GM23338 (cell line): ENCODE results near the gene RCSD1. TPM values are rescaled to one million over a fixed set of nuclear protein-coding genes. Genes with fewer than 3 reads are reported as not detected.

ENCODE experiments used
- ATAC-seq: fragments of 200-7000 bp; cut with Tn5 transposase; 3 replicates; pipeline ENCODE4 v1.9.1; 2020
- DNase-seq: peaks from one replicate; pipeline ENCODE4 v3.0.0-alpha.2; 2015; ENCODE audit warnings: low spot score
- H2AFZ ChIP-seq: fragments of 200-600 bp; sonication (generic); 2 replicates; pipeline ENCODE4 v1.8.0; 2016; ENCODE audit warnings: antibody characterized with exemption, mild to moderate bottlenecking, moderate library complexity
- H3F3A ChIP-seq: fragments of 200-600 bp; sonication (generic); replicated peaks from 2 replicates; pipeline ENCODE4 v1.8.0; 2017; ENCODE audit warnings: antibody characterized with exemption, mixed run types, low read depth
- H3K27ac ChIP-seq: fragments of 200-600 bp; sonication (generic); 2 replicates; pipeline ENCODE4 v1.6.1; 2016; ENCODE audit warnings: low read depth
- H3K27me3 ChIP-seq: fragments of 200-600 bp; sonication (generic); 2 replicates; pipeline ENCODE4 v1.8.0; 2016; ENCODE audit warnings: mild to moderate bottlenecking, mixed run types, moderate library complexity; ENCODE audit not compliant: insufficient read depth
- H3K36me3 ChIP-seq: fragments of 200-600 bp; sonication (generic); 2 replicates; pipeline ENCODE4 v1.8.0; 2016; ENCODE audit warnings: mild to moderate bottlenecking; ENCODE audit not compliant: insufficient read depth
- H3K4me1 ChIP-seq: fragments of 200-600 bp; sonication (generic); 2 replicates; pipeline ENCODE4 v1.8.0; 2016; ENCODE audit warnings: mild to moderate bottlenecking, moderate library complexity; ENCODE audit not compliant: insufficient read depth
- H3K4me2 ChIP-seq: fragments of 200-600 bp; sonication (generic); 2 replicates; pipeline ENCODE4 v1.7.1; 2017; ENCODE audit warnings: mixed run types
- H3K4me3 ChIP-seq: fragments of 200-600 bp; sonication (generic); 2 replicates; pipeline ENCODE4 v1.6.1; 2016; ENCODE audit warnings: mixed run types
- H3K79me2 ChIP-seq: fragments of 200-600 bp; sonication (generic); replicated peaks from 2 replicates; pipeline ENCODE4 v1.8.0; 2017; ENCODE audit warnings: mild to moderate bottlenecking; ENCODE audit not compliant: insufficient read depth
- H3K9me2 ChIP-seq: fragments of 200-600 bp; sonication (generic); 2 replicates; pipeline ENCODE4 v1.8.0; 2017; ENCODE audit not compliant: insufficient read depth
- H4K20me1 ChIP-seq: fragments of 200-600 bp; sonication (generic); replicated peaks from 2 replicates; pipeline ENCODE4 v1.8.0; 2017; ENCODE audit warnings: mild to moderate bottlenecking; ENCODE audit not compliant: insufficient read depth
- H3K27ac Mint-ChIP-seq: 2 replicates; pipeline ENCODE4 v1.8.0; 2020; ENCODE audit warnings: inconsistent platforms, mild to moderate bottlenecking, moderate library complexity, mixed read lengths
- H3K27me3 Mint-ChIP-seq: 3 replicates; pipeline ENCODE4 v1.8.0; 2022; ENCODE audit warnings: low read depth, mild to moderate bottlenecking, moderate library complexity, mixed read lengths, inconsistent platforms; ENCODE audit not compliant: insufficient read depth, poor library complexity
- H3K36me3 Mint-ChIP-seq: 3 replicates; pipeline ENCODE4 v1.8.0; 2021; ENCODE audit warnings: low read depth, mild to moderate bottlenecking, inconsistent platforms, moderate library complexity, mixed read lengths
- H3K4me1 Mint-ChIP-seq: 3 replicates; pipeline ENCODE4 v1.8.0; 2020; ENCODE audit warnings: mild to moderate bottlenecking, inconsistent platforms, mixed read lengths
- H3K4me3 Mint-ChIP-seq: 3 replicates; pipeline ENCODE4 v1.8.0; 2021; ENCODE audit warnings: moderate library complexity, mild to moderate bottlenecking, inconsistent platforms, mixed read lengths
- H3K9me3 Mint-ChIP-seq: 3 replicates; pipeline ENCODE4 v1.8.0; 2020; ENCODE audit warnings: moderate library complexity, mild to moderate bottlenecking, inconsistent platforms, mixed read lengths
- EZH2 ChIP-seq: fragments of 200-600 bp; sonication (generic); IDR thresholded peaks from one replicate; pipeline ENCODE4 v1.8.0; 2017; ENCODE audit warnings: antibody characterized with exemption, mild to moderate bottlenecking, low read depth; ENCODE audit not compliant: unreplicated experiment
- NANOG ChIP-seq: IDR thresholded peaks from 2 replicates; pipeline ENCODE4 v1.6.1; 2016; ENCODE audit warnings: antibody characterized with exemption, borderline replicate concordance
- POLR2AphosphoS5 ChIP-seq: IDR thresholded peaks from 2 replicates; pipeline ENCODE4 v1.6.1; 2016; ENCODE audit warnings: antibody characterized with exemption, low read depth
- STAT1 ChIP-seq: IDR thresholded peaks from one replicate; pipeline ENCODE4 v1.6.1; 2016; ENCODE audit warnings: antibody characterized with exemption; ENCODE audit not compliant: unreplicated experiment
- ZNF114 ChIP-seq: fragments of 250-450 bp; sonication (Bioruptor Pico); IDR thresholded peaks from 2 replicates; pipeline ENCODE4 v1.5.0; 2020; ENCODE audit warnings: mild to moderate bottlenecking, moderate library complexity
- ZNF331 ChIP-seq: fragments of 250-450 bp; sonication (Bioruptor Pico); IDR thresholded peaks from 2 replicates; pipeline ENCODE4 v1.5.0; 2020; ENCODE audit warnings: low read depth, mild to moderate bottlenecking, moderate library complexity
- polyA plus RNA-seq: library from polyadenylated mRNA; unstranded; fragments of >200 nt; fragmentation: Nextera tagmentation; extraction: Ambion mirVana; gene quantifications from 2 replicates; pipeline ENCODE4 v1.2.1, GENCODE V29; 2016
- total RNA-seq: library from RNA; depleted of rRNA; stranded (reverse); fragments of >200 nt; shearing (Covaris generic); gene quantifications from 2 replicates; pipeline ENCODE4 v1.2.3, GENCODE V29; 2014
- TF ChIP-seq, protein P1 (sequence below): IDR thresholded peaks from one replicate; pipeline ENCODE4 v1.6.1; 2018; ENCODE audit warnings: antibody characterized with exemption; ENCODE audit not compliant: unreplicated experiment
- TF ChIP-seq, protein P2 (sequence below): fragments of 250-450 bp; sonication (Bioruptor Pico); IDR thresholded peaks from 2 replicates; pipeline ENCODE4 v1.5.0; 2020; ENCODE audit warnings: mild to moderate bottlenecking, moderate library complexity

The RCSD1 gene
- total and polyA plus RNA-seq, 2 experiments from 2014 or later = 0.18 to 0.73 TPM

DNA sequence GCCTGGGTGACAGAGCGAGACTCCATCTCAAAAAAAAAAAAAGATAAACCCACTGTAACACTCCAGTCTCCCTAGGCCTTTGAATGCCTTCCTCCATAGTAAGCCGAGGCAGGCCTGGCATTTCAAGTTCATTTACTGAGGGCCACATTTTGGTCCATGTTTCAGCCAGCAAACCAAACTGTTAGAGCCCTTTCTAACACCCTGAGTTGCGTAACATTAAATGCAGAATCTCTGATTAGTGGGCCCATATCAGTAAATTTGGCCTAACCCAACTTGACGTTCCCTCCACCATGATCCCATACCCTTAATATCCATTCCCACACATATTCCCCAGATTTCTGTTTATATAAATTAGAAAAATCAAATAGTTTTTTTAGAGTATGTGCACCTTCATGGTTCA, 104.2 kb downstream of the RCSD1 start:
- TF ChIP-seq NANOG = no peak
- TF ChIP-seq STAT1 = no peak
- TF ChIP-seq ZNF114 (CRISPR knock-in tag) = no peak
- TF ChIP-seq, protein P1, sequence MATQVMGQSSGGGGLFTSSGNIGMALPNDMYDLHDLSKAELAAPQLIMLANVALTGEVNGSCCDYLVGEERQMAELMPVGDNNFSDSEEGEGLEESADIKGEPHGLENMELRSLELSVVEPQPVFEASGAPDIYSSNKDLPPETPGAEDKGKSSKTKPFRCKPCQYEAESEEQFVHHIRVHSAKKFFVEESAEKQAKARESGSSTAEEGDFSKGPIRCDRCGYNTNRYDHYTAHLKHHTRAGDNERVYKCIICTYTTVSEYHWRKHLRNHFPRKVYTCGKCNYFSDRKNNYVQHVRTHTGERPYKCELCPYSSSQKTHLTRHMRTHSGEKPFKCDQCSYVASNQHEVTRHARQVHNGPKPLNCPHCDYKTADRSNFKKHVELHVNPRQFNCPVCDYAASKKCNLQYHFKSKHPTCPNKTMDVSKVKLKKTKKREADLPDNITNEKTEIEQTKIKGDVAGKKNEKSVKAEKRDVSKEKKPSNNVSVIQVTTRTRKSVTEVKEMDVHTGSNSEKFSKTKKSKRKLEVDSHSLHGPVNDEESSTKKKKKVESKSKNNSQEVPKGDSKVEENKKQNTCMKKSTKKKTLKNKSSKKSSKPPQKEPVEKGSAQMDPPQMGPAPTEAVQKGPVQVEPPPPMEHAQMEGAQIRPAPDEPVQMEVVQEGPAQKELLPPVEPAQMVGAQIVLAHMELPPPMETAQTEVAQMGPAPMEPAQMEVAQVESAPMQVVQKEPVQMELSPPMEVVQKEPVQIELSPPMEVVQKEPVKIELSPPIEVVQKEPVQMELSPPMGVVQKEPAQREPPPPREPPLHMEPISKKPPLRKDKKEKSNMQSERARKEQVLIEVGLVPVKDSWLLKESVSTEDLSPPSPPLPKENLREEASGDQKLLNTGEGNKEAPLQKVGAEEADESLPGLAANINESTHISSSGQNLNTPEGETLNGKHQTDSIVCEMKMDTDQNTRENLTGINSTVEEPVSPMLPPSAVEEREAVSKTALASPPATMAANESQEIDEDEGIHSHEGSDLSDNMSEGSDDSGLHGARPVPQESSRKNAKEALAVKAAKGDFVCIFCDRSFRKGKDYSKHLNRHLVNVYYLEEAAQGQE = no peak
- TF ChIP-seq, protein P2, sequence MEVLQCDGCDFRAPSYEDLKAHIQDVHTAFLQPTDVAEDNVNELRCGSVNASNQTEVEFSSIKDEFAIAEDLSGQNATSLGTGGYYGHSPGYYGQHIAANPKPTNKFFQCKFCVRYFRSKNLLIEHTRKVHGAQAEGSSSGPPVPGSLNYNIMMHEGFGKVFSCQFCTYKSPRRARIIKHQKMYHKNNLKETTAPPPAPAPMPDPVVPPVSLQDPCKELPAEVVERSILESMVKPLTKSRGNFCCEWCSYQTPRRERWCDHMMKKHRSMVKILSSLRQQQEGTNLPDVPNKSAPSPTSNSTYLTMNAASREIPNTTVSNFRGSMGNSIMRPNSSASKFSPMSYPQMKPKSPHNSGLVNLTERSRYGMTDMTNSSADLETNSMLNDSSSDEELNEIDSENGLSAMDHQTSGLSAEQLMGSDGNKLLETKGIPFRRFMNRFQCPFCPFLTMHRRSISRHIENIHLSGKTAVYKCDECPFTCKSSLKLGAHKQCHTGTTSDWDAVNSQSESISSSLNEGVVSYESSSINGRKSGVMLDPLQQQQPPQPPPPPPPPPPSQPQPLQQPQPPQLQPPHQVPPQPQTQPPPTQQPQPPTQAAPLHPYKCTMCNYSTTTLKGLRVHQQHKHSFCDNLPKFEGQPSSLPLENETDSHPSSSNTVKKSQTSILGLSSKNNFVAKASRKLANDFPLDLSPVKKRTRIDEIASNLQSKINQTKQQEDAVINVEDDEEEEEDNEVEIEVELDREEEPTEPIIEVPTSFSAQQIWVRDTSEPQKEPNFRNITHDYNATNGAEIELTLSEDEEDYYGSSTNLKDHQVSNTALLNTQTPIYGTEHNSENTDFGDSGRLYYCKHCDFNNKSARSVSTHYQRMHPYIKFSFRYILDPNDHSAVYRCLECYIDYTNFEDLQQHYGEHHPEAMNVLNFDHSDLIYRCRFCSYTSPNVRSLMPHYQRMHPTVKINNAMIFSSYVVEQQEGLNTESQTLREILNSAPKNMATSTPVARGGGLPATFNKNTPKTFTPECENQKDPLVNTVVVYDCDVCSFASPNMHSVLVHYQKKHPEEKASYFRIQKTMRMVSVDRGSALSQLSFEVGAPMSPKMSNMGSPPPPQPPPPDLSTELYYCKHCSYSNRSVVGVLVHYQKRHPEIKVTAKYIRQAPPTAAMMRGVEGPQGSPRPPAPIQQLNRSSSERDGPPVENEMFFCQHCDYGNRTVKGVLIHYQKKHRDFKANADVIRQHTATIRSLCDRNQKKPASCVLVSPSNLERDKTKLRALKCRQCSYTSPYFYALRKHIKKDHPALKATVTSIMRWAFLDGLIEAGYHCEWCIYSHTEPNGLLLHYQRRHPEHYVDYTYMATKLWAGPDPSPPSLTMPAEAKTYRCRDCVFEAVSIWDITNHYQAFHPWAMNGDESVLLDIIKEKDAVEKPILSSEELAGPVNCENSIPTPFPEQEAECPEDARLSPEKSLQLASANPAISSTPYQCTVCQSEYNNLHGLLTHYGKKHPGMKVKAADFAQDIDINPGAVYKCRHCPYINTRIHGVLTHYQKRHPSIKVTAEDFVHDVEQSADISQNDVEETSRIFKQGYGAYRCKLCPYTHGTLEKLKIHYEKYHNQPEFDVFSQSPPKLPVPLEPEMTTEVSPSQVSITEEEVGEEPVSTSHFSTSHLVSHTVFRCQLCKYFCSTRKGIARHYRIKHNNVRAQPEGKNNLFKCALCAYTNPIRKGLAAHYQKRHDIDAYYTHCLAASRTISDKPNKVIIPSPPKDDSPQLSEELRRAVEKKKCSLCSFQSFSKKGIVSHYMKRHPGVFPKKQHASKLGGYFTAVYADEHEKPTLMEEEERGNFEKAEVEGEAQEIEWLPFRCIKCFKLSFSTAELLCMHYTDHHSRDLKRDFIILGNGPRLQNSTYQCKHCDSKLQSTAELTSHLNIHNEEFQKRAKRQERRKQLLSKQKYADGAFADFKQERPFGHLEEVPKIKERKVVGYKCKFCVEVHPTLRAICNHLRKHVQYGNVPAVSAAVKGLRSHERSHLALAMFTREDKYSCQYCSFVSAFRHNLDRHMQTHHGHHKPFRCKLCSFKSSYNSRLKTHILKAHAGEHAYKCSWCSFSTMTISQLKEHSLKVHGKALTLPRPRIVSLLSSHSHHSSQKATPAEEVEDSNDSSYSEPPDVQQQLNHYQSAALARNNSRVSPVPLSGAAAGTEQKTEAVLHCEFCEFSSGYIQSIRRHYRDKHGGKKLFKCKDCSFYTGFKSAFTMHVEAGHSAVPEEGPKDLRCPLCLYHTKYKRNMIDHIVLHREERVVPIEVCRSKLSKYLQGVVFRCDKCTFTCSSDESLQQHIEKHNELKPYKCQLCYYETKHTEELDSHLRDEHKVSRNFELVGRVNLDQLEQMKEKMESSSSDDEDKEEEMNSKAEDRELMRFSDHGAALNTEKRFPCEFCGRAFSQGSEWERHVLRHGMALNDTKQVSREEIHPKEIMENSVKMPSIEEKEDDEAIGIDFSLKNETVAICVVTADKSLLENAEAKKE (CRISPR knock-in tag) = no peak
- no peak for TF ChIP-seq ZNF331
- TF ChIP-seq POLR2AphosphoS5 = no peak
- no peak for TF ChIP-seq EZH2
- no peak overlapping the region for H3K4me2 ChIP-seq
- ATAC-seq = no peak
- peaks cover 5% of the 10 kb centered on the region for H3K27me3 Mint-ChIP-seq
- peaks cover 31% of the 10 kb centered on the region for H3K36me3 Mint-ChIP-seq
- H3K4me3 ChIP-seq = no peak overlapping the region
- no peaks in the 10 kb centered on the region for H3F3A ChIP-seq
- no peak overlapping the region for H2AFZ ChIP-seq
- no peaks in the 10 kb centered on the region for H3K9me2 ChIP-seq
- no peak overlapping the region for H3K4me3 Mint-ChIP-seq
- H3K36me3 ChIP-seq = peaks cover 6% of the 10 kb centered on the region; the same call in 1 of the 2 replicates
- peaks cover 13% of the 10 kb centered on the region; the same call in 1 of the 2 replicates for H3K4me1 ChIP-seq
- peaks cover 55% of the 10 kb centered on the region for H4K20me1 ChIP-seq
- no peaks in the 10 kb centered on the region for H3K27me3 ChIP-seq
- DNase-seq = no peak
- H3K27ac Mint-ChIP-seq = no peak overlapping the region
- peaks cover 99% of the 10 kb centered on the region for H3K79me2 ChIP-seq
- H3K9me3 Mint-ChIP-seq = peaks cover 5% of the 10 kb centered on the region; the same call in 1 of the 3 replicates
- H3K27ac ChIP-seq = no peak overlapping the region
- no peaks in the 10 kb centered on the region for H3K4me1 Mint-ChIP-seq
